NCI-H748 (cell line): Measurements from ENCODE around the gene EPHB2.
"Not testable (repeated sequence)": the region's sequence is repeated elsewhere in the genome, so short reads cannot be mapped to it uniquely, and the experiment has no call there.

Source experiments
- DNase-seq: peaks from one replicate; lab custom pipeline; 2025; ENCODE audit not compliant: unreplicated experiment; lab: John Stamatoyannopoulos, UW

Gene EPHB2

GRCh38 chr1:22710701-22711049 lies at the start of gene EPHB2:
EPHB2 (plus strand) TSS chr1:22710839; CDS start chr1:22710983, 144 bp downstream.
- peak; percentile 59 for DNase-seq

- DNase-seq, result no peak
Observed at GRCh38 chr1:22661880-22662279, 48.8 kb upstream of the EPHB2 start.

GRCh38 chr1:22662318-22662717 lies 48.3 kb upstream of the EPHB2 start:
- DNase-seq, result peak; percentile 28

GRCh38 chr1:22662986-22663408 lies 47.6 kb upstream of the EPHB2 start:
- DNase-seq, result no peak

GRCh38 chr1:22665752-22666151 lies 44.9 kb upstream of the EPHB2 start:
- DNase-seq, result peak; percentile 7

- no peak for DNase-seq
Observed at GRCh38 chr1:22666412-22666811, 44.2 kb upstream of the EPHB2 start.

- not testable (repeated sequence) for DNase-seq
Observed at GRCh38 chr1:22668840-22669239, 41.8 kb upstream of the EPHB2 start.

GRCh38 chr1:22670352-22670975 lies 40.2 kb upstream of the EPHB2 start:
- no peak for DNase-seq

- no peak for DNase-seq
Observed at GRCh38 chr1:22671999-22672398, 38.6 kb upstream of the EPHB2 start.

- peak; percentile 66 for DNase-seq
Observed at GRCh38 chr1:22673486-22674409, 36.9 kb upstream of the EPHB2 start.

GRCh38 chr1:22674410-22674749 lies 36.3 kb upstream of the EPHB2 start:
- no peak for DNase-seq

- not testable (repeated sequence) for DNase-seq
Observed at GRCh38 chr1:22676151-22676550, 34.5 kb upstream of the EPHB2 start.

GRCh38 chr1:22676916-22677583 lies 33.6 kb upstream of the EPHB2 start:
- DNase-seq, result no peak

- no peak for DNase-seq
Observed at GRCh38 chr1:22677931-22678896, 32.4 kb upstream of the EPHB2 start.

GRCh38 chr1:22680726-22681125 lies 29.9 kb upstream of the EPHB2 start:
- DNase-seq, result no peak

- DNase-seq, result no peak
Observed at GRCh38 chr1:22681556-22682276, 28.9 kb upstream of the EPHB2 start.

GRCh38 chr1:22683547-22683946 lies 27.1 kb upstream of the EPHB2 start:
- DNase-seq, result no peak

GRCh38 chr1:22685591-22686059 lies 25.0 kb upstream of the EPHB2 start:
- DNase-seq, result no peak

GRCh38 chr1:22687191-22687590 lies 23.4 kb upstream of the EPHB2 start:
- no peak for DNase-seq

- no peak for DNase-seq
Observed at GRCh38 chr1:22688466-22688865, 22.2 kb upstream of the EPHB2 start.
